HUDEP-2 (cell line): ENCODE results near the gene ARPC1A.
"Not testable (repeated sequence)": the region's sequence is repeated elsewhere in the genome, so short reads cannot be mapped to it uniquely, and the experiment has no call there.

Experiments used
- DNase-seq, 76 experiments: peaks; one replicate each; lab custom pipeline; 2025; ENCODE audit not compliant: unreplicated experiment in 76 of 76; lab: John Stamatoyannopoulos, UW

ARPC1A gene

GRCh38 chr7:99385564-99385963 is 59.9 kb downstream of the ARPC1A start:
- no peak for DNase-seq

- peak in 53 of 76 experiments; percentile 6 to 68 (median 27) for DNase-seq
Observed at GRCh38 chr7:99386584-99387238, 61.0 kb downstream of the ARPC1A start.

GRCh38 chr7:99387239-99387635 is 61.5 kb downstream of the ARPC1A start:
- not testable (repeated sequence) for DNase-seq

- DNase-seq = no peak
Observed at GRCh38 chr7:99387912-99388311, 62.2 kb downstream of the ARPC1A start.

- no peak for DNase-seq
Observed at GRCh38 chr7:99389772-99390171, 64.1 kb downstream of the ARPC1A start.

- no peak for DNase-seq
Observed at GRCh38 chr7:99390941-99391602, 65.4 kb downstream of the ARPC1A start.

GRCh38 chr7:99392046-99392445 is 66.3 kb downstream of the ARPC1A start:
- no peak for DNase-seq

- peak in 48 of 76 experiments; percentile 2 to 67 (median 42) for DNase-seq
Observed at GRCh38 chr7:99392659-99393354, 67.1 kb downstream of the ARPC1A start.

GRCh38 chr7:99393355-99394187 is 67.9 kb downstream of the ARPC1A start:
- peak in 1 of 76 experiments; percentile 37 for DNase-seq

GRCh38 chr7:99394188-99394502 is 68.4 kb downstream of the ARPC1A start:
- DNase-seq = no peak

GRCh38 chr7:99395616-99396327 is 70.1 kb downstream of the ARPC1A start:
- no peak for DNase-seq

- no peak for DNase-seq
Observed at GRCh38 chr7:99396418-99397296, 71.0 kb downstream of the ARPC1A start.

GRCh38 chr7:99397297-99397983 is 71.7 kb downstream of the ARPC1A start:
- no peak for DNase-seq

- no peak for DNase-seq
Observed at GRCh38 chr7:99398891-99399445, 73.3 kb downstream of the ARPC1A start.

GRCh38 chr7:99399597-99399996 is 73.9 kb downstream of the ARPC1A start:
- no peak for DNase-seq

GRCh38 chr7:99402854-99403253 is 77.2 kb downstream of the ARPC1A start:
- no peak for DNase-seq

GRCh38 chr7:99403764-99404163 is 78.1 kb downstream of the ARPC1A start:
- no peak for DNase-seq

- DNase-seq = no peak
Observed at GRCh38 chr7:99404235-99404976, 78.7 kb downstream of the ARPC1A start.
